Thyroid gland (tissue), 4 donors: ENCODE results near the gene RGL3.

Experiments used
- CTCF ChIP-seq, 6 experiments: fragments of 200-600 bp in 3 of 6; fragments of 450-650 bp in 3 of 6; sonication (generic) in 3 of 6; IDR thresholded peaks; one replicate each; pipeline ENCODE4 v1.5.1; 2016 to 2019; ENCODE audit warnings: antibody characterized with exemption in 6 of 6, mild to moderate bottlenecking in 2 of 6, inconsistent platforms in 1 of 6, moderate library complexity in 1 of 6
- POLR2A ChIP-seq, 2 donors: fragments of 450-650 bp; IDR thresholded peaks; one replicate each; pipeline ENCODE4 v1.6.1; 2017; ENCODE audit warnings: antibody characterized with exemption in 2 of 2, mild to moderate bottlenecking in 2 of 2, moderate library complexity in 1 of 2

DNA sequence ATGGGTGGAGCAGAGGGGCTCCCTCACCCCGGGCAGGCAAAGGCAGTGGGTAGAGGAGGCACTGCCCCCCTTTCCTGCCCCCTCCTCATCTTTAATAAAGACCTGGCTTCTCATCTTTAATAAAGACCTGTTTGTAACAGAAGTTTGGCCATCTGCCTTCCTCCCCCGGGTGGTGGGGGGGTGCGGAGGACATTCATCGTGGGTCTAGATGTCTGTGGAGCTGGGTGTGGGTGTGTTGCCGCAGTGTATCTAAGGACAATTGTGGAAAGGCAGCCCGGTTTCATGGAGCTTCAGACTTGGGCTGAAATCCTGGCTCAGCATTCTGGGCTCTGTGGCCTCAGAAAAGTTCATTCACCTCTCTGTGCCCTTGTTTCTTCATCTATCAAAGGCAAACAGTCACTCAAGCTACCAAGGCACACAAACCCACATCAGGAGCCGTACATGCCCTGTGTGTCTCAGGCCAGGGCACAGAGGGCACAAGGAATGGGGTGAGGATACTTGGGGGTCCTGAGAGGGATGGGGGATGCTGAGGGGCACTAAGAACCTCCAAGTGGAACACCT lies 53.5 kb downstream of the RGL3 start:
- TF ChIP-seq CTCF (IDR thresholded peaks at IDR 0.05) (no peak), POLR2A (IDR thresholded peaks at IDR 0.05) (no peak)
